ENCODE results near the gene TLN1.

DNA sequence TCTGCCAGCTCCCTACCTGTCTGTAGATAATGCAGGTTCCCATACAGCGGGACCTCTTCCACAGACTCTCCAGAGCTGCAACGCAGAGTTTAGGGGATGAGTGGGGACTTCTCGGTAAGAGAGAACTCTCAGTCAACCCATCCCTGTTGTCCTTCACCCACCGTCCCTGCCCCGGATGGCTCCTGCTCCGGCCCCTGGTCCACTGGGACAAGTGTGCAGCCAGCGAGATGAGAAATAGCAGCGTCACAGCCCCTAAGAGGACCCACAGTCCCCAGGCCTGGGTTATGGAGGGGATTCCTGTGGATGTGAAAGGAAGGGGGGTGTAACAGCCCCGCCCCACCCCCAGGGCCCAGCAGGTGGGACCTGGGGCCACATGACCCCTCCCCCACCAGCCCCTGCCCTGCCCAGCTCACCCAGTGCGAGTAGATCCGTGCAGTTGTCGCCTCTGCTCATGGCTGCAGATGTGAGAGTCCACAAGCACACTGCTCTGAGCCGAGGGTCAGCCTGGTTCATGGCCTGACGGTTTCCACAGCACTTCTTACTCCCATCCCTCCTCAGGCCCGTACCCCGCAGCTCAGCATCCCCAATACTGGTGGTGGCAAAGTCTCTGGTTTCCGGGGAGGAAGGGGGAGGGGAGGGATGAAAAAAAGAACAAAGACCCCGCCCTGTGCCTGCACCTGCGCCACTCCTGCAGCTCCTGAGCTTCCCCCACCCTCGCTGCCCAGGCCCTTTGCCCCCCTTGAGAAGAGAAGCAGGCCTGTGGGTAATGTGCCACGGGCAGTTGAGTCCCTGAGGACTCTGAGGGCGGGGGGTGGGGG lies 81.4 kb downstream of the TLN1 start, which contains the start of gene SIT1:
- TF ChIP-seq, protein P1, sequence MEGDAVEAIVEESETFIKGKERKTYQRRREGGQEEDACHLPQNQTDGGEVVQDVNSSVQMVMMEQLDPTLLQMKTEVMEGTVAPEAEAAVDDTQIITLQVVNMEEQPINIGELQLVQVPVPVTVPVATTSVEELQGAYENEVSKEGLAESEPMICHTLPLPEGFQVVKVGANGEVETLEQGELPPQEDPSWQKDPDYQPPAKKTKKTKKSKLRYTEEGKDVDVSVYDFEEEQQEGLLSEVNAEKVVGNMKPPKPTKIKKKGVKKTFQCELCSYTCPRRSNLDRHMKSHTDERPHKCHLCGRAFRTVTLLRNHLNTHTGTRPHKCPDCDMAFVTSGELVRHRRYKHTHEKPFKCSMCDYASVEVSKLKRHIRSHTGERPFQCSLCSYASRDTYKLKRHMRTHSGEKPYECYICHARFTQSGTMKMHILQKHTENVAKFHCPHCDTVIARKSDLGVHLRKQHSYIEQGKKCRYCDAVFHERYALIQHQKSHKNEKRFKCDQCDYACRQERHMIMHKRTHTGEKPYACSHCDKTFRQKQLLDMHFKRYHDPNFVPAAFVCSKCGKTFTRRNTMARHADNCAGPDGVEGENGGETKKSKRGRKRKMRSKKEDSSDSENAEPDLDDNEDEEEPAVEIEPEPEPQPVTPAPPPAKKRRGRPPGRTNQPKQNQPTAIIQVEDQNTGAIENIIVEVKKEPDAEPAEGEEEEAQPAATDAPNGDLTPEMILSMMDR (IDR thresholded peaks at IDR 0.05) = no peak
- TF ChIP-seq POLR2A (IDR thresholded peaks at IDR 0.05) (no peak), POLR2AphosphoS5 (IDR thresholded peaks at IDR 0.05) (no peak)
